GM21367 (cell line): Measurements from ENCODE around the gene FCGR3B.
"Not testable (repeated sequence)": the region's sequence is repeated elsewhere in the genome, so short reads cannot be mapped to it uniquely, and the experiment has no call there.

Experiments used
- ATAC-seq: cut with Tn5 transposase; IDR thresholded peaks from one replicate; pipeline ENCODE4 v1.9.1; 2021; ENCODE audit not compliant: unreplicated experiment

The FCGR3B gene

GRCh38 chr1:161639203-161639602 lies 8.2 kb upstream of the FCGR3B start:
- not testable (repeated sequence) for ATAC-seq

DNA sequence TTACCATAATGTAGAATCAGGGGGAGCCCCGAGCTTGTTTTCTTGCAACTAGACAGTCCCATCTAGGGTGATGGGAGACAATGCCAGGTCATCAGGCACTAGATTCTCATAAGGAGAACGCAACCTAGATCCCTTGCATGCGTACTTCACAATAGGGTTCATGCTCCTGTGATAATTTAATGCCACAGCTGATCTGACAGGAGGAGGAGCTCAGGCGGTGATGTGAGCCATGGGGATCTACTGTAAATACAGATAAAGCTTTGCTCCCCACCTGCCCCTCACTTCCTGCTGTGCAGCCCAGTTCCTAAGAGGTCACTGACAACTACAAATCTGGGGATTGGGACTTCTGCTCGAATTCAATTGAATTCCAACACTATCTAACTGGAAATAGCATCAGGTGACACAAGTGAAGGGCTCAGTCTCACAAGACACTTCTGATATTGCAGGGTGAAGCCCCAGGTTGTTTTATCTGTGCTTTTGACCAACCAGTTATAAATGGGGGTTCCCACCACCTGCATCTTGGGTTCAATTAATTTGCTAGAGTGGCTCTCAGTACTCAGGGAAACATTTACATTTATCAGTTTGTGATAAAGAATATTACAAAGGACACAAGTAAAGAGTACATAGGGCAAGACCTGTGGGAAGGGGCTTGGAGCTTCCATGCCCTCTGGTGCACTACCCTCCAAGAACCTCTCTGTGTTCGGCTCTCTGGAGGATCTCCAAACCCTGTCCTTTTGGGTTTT lies 7.4 kb upstream of the FCGR3B start:
- ATAC-seq = not testable (repeated sequence)

- ATAC-seq = not testable (repeated sequence)
Measured at GRCh38 chr1:161636976-161637375, 6.0 kb upstream of the FCGR3B start.

DNA sequence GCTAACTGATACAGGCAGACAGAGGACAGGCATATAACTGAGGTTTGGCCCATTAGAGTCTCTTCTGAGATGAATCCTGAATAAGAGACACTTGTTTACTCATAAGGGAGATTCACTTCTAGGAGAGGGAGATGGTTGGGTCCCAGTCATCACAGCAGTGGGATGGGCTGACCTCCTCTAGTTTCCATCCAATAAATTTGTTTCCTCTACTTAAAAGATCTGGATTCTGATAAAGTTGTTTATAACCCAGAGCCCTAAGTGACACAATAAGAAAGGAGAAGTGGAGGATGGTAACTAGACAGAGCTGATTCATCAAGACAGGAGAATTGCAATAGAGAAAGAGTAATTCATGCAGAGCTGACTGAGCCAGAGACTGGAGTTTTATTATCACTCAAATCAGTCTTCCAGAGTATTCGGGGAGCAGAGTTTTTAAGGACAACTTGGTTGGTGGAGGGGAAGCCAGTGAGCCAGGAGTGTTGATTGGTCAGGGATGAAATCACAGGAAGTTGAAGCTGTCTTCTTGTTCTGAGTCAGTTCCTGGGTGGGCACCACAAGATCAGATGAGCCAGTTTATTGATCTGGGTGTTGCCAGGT lies 5.3 kb upstream of the FCGR3B start:
- not testable (repeated sequence) for ATAC-seq

DNA sequence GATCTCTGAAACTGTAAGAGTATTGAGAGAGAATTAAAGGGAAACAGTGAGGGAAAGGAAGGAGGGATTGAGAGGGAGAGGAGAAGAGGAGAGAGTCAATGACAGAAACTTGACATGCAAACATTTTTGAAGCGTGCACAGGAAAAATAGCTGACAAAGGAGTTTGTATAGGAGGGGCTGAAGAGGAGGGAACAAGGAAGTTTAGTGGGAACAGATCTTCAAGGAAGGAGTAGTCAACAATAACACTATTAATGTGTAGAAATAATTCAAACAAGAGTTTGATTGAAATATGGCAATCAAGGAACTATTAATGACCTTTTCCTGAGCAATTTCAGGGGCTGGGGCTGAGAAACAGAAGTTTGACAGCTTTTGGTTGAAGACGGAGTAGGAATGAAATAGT lies 4.0 kb upstream of the FCGR3B start:
- ATAC-seq = not testable (repeated sequence)

- not testable (repeated sequence) for ATAC-seq
Measured at GRCh38 chr1:161630128-161630742, 741 bp downstream of the FCGR3B start.

DNA sequence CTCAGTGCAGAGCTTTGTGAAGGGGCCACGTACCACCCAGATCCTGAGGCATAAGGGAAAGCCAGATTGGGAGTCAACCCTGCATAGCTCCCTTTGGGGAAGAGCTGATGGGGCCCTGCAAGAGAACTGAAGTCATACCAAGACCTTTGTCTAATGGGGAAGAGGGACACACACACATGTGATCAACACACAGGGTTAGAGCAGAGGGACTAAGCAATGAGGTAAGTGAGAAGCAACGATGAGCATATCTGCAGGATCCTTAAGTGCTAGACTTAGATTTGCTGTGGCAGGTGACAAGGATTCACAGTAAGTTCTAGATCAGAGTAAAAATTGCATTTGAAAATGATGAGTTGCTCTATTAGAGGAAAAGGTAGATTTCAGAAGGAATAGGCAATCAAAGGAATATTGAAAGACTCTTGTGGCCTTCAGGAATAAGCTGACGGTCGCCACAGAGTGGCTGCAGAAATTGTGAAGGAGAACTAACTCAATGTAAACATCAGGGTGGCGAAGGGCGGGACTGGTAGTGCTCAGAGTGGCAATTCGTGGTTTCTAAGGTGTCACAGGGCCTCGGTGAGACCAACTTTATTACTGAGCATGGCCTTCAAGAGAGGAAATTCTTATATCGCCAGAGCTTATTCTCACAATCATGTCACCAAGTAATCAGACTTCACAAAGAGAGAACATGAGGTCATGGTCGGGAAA lies 4.4 kb downstream of the FCGR3B start:
- not testable (repeated sequence) for ATAC-seq

GRCh38 chr1:161624605-161625004 lies 6.4 kb downstream of the FCGR3B start:
- ATAC-seq = not testable (repeated sequence)

DNA sequence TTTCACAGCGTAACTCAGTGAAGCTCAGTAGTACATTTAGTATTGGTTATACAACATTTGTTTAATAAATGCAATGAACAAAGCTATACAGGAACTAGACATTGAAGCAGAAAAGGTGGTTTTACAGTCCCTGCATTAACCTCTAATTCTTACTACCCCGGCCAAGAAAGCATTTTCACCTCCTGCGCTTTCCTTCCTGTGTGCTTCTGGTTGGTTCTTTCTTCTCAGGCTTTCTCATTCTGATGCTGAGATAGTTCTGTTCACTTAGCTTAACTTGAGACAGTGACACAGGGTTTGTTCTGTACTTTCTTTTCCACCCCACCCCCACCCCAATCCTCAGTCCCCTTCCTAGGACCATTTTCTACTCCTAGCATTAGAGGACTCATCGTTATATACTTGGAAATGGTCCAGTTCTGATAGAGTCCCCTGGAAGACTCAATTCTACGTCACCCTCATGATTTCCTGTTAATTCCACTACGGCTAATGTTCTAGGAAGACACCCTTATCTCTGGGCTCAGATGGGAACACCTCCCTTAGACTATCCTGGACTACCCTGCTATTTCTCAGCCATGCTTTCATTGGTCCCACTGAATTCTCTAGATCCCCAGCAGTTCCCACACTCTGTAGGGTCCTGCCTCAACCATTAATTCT lies 7.5 kb downstream of the FCGR3B start:
- ATAC-seq = peak; percentile 48

DNA sequence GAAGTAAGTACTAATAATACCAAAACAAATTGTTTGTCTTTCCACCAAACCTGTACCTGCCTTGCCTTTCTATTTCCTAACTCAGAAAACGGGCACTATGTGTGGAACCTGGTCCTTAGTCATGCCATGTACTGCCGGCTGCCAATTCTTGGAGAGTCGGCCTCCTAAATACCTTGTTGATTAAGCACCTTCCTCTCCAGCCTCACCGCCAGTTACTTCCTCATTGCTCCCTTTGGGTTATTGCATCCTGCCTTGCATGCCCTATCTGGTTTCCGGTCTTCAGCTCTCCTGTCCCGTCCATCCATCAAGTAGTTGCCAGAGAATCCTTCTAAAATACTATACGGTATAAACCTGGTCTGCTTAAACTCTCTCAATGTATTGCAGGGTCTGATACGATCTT lies 8.9 kb downstream of the FCGR3B start:
- not testable (repeated sequence) for ATAC-seq

GRCh38 chr1:161621181-161622000 lies 9.6 kb downstream of the FCGR3B start:
- ATAC-seq = not testable (repeated sequence)

DNA sequence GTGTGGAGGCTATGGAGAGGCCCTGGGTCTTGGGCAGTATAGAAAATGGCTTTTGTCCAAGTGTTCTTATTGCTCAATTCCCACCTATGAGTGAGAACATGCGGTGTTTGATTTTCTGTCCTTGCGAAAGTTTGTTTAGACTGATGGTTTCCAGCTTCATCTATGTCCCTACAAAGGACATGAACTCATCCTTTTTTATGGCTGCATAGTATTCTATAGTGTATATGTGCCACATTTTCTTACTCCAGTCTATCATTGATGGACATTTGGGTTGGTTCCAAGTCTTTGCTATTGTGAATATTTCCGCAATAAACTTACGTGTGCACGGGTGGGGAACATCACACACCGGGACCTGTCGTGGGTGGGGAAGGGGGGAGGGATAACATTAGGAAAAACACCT lies 10.6 kb downstream of the FCGR3B start:
- ATAC-seq = not testable (repeated sequence)

- not testable (repeated sequence) for ATAC-seq
Measured at GRCh38 chr1:161618517-161618916, 12.5 kb downstream of the FCGR3B start.

DNA sequence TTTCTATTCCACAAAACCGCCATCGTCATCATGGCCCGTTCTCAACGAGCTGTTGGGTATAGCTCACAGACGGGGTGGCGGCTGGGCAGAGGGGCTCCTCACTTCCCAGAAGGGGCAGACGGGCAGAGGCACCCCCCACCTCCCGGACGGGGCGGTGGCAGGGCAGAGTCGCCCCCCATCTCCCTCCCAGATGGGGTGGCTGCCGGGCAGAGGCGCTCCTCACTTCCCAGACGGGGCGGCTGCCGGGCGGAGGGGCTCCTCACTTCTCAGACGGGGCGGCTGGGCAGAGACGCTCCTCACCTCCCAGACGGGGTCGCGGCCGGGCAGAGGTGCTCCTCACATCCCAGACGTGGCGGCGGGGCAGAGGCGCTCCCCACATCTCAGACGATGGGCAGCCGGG lies 14.6 kb downstream of the FCGR3B start:
- not testable (repeated sequence) for ATAC-seq

GRCh38 chr1:161613142-161613514 lies 17.8 kb downstream of the FCGR3B start:
- ATAC-seq = not testable (repeated sequence)

- peak; percentile 84 for ATAC-seq
Measured at GRCh38 chr1:161612322-161613141, 18.4 kb downstream of the FCGR3B start.

GRCh38 chr1:161611866-161612321 lies 19.1 kb downstream of the FCGR3B start:
- not testable (repeated sequence) for ATAC-seq

GRCh38 chr1:161610198-161610597 lies 20.8 kb downstream of the FCGR3B start:
- ATAC-seq = not testable (repeated sequence)
